HepG2 (cell line): ENCODE data around the gene XXYLT1. TPM values are rescaled to one million over a fixed set of nuclear protein-coding genes. Genes with fewer than 3 reads are reported as not detected.

ENCODE experiments used
- ATAC-seq: fragments of 200-7000 bp; cut with Tn5 transposase; 3 replicates; pipeline ENCODE4 v1.9.1; 2020; ENCODE audit warnings: mild to moderate bottlenecking, moderate library complexity
- BruUV-seq: library from RNA; stranded (reverse); fragments of 400-500 nt; replicated peaks from 2 replicates; lab custom pipeline; 2021; lab: Mats Ljungman, UMichigan
- CTCF ChIA-PET: fragments of 300-600 bp; formaldehyde crosslinking; extraction: SDS; loops from one replicate; lab custom pipeline; 2021; ENCODE audit warnings: low total read pairs, inconsistent platforms, low intra/inter-chr PET ratio; lab: Yijun Ruan, JAX
- POLR2A ChIA-PET: fragments of 350-600 bp; sonication (Branson Sonifier 250); formaldehyde crosslinking; loops from one replicate; lab custom pipeline; 2020; ENCODE audit warnings: antibody characterized with exemption, inconsistent platforms; lab: Yijun Ruan, JAX
- DNase-seq: peaks from one replicate; pipeline ENCODE4 v3.0.0-alpha.2; 2015; ENCODE audit warnings: low spot score
- FAIRE-seq: peaks from 3 replicates; lab custom pipeline; 2011; peaks lifted over from hg19 to GRCh38; lab: Jason Lieb, UNC
- H2AFZ ChIP-seq: one replicate; pipeline ENCODE4 v1.6.1; 2011; ENCODE audit warnings: low read length, inconsistent platforms
- H3K27ac ChIP-seq: fragments of 300-600 bp; 3 replicates; pipeline ENCODE4 v1.8.0; 2011; ENCODE audit warnings: mixed run types, mild to moderate bottlenecking, mixed read lengths, low read length, inconsistent platforms; ENCODE audit not compliant: insufficient read depth; ENCODE audit errors: extremely low read length
- H3K27me3 ChIP-seq, 2 experiments: fragments of 200-600 bp in 1 of 2; 2 replicates in 1 of 2; 3 replicates in 1 of 2; pipeline versions ENCODE4 v1.6.0 to v1.8.0; 2011; ENCODE audit warnings: low read length in 2 of 2, mild to moderate bottlenecking in 2 of 2, moderate library complexity in 2 of 2, inconsistent platforms in 1 of 2; ENCODE audit not compliant: insufficient read depth in 2 of 2, control insufficient read depth in 1 of 2
- H3K36me3 ChIP-seq, 2 experiments: fragments of 200-600 bp in 1 of 2; replicated peaks in 1 of 2; 2 replicates in 1 of 2; 3 replicates in 1 of 2; pipeline versions ENCODE4 v1.5.1 to v1.8.0; 2011; ENCODE audit warnings: low read length in 2 of 2, inconsistent platforms in 1 of 2; ENCODE audit not compliant: insufficient read depth in 2 of 2, control insufficient read depth in 1 of 2
- H3K4me1 ChIP-seq: 2 replicates; pipeline ENCODE4 v1.5.1; 2012; ENCODE audit warnings: low read length, inconsistent platforms; ENCODE audit not compliant: insufficient read depth
- H3K4me2 ChIP-seq: 2 replicates; pipeline ENCODE4 v1.6.0; 2011; ENCODE audit warnings: low read depth, low read length, inconsistent platforms
- H3K4me3 ChIP-seq, 3 experiments: fragments of 200-600 bp in 1 of 3; sonication (generic), shearing (Covaris generic) in 1 of 3; replicated peaks in 1 of 3; 2 replicates each; pipeline ENCODE4 v1.5.1; 2011 to 2016; ENCODE audit warnings: low read length in 3 of 3, inconsistent platforms in 2 of 3, low read depth in 2 of 3, mild to moderate bottlenecking in 2 of 3, control low read depth in 1 of 3, mixed read lengths in 1 of 3; ENCODE audit not compliant: insufficient read depth in 1 of 3
- H3K79me2 ChIP-seq: one replicate; pipeline ENCODE4 v1.6.1; 2011; ENCODE audit warnings: low read length, inconsistent platforms; ENCODE audit not compliant: insufficient read depth
- H3K9ac ChIP-seq: 2 replicates; pipeline ENCODE4 v1.6.0; 2011; ENCODE audit warnings: mild to moderate bottlenecking, low read depth, low read length, inconsistent platforms; ENCODE audit not compliant: insufficient read depth
- H3K9me3 ChIP-seq: 2 replicates; pipeline ENCODE4 v1.5.1; 2012; ENCODE audit warnings: mild to moderate bottlenecking, low read length
- H4K20me1 ChIP-seq: 2 replicates; pipeline ENCODE4 v1.6.0; 2011; ENCODE audit warnings: inconsistent platforms, mild to moderate bottlenecking, low read length, moderate library complexity; ENCODE audit not compliant: insufficient read depth
- CBX1 ChIP-seq: IDR thresholded peaks from one replicate; pipeline ENCODE4 v1.6.1; 2016; ENCODE audit warnings: antibody characterized with exemption, low read depth
- HNF4G ChIP-seq, 2 experiments: sonication (generic) in 1 of 2; formaldehyde crosslinking in 1 of 2; IDR thresholded peaks; 2 replicates each; pipeline versions ENCODE4 v1.4.0 to v1.6.1; 2011 to 2020; ENCODE audit warnings: borderline replicate concordance in 2 of 2, low read depth in 2 of 2, mild to moderate bottlenecking in 2 of 2, low read length in 1 of 2, missing genetic modification reagents in 1 of 2, moderate library complexity in 1 of 2
- KIAA2018 ChIP-seq: sonication (generic); formaldehyde crosslinking; IDR thresholded peaks from 2 replicates; pipeline ENCODE4 v1.5.0; 2020; ENCODE audit warnings: mild to moderate bottlenecking, missing genetic modification reagents, borderline replicate concordance
- KLF9 ChIP-seq: IDR thresholded peaks from 2 replicates; pipeline ENCODE4 v1.6.1; 2016; ENCODE audit warnings: low read depth
- RFX5 ChIP-seq: IDR thresholded peaks from 2 replicates; pipeline ENCODE4 v1.6.1; 2011; ENCODE audit warnings: low read depth, low read length, improper control_type of control experiment
- SAFB2 ChIP-seq: sonication (generic); formaldehyde crosslinking; IDR thresholded peaks from 2 replicates; pipeline ENCODE4 v1.5.1; 2020; ENCODE audit warnings: missing genetic modification reagents, low read depth, mild to moderate bottlenecking, borderline replicate concordance
- ZBTB21 ChIP-seq: sonication (generic); formaldehyde crosslinking; IDR thresholded peaks from 2 replicates; pipeline ENCODE4 v1.4.0; 2020; ENCODE audit warnings: missing genetic modification reagents
- ZBTB7A ChIP-seq: sonication (generic); formaldehyde crosslinking; IDR thresholded peaks from 2 replicates; pipeline ENCODE4 v1.8.0; 2022; ENCODE audit warnings: mild to moderate bottlenecking, missing genetic modification reagents
- ZBTB8A ChIP-seq: sonication (generic); formaldehyde crosslinking; IDR thresholded peaks from 2 replicates; pipeline ENCODE4 v1.4.0; 2020; ENCODE audit warnings: mild to moderate bottlenecking, low read depth, missing genetic modification reagents, borderline replicate concordance
- ZNF232 ChIP-seq: sonication (generic); formaldehyde crosslinking; IDR thresholded peaks from 2 replicates; pipeline ENCODE4 v1.4.0; 2020; ENCODE audit warnings: missing genetic modification reagents, borderline replicate concordance
- ZNF33B ChIP-seq: sonication (generic); formaldehyde crosslinking; IDR thresholded peaks from 2 replicates; pipeline ENCODE4 v1.5.1; 2020; ENCODE audit warnings: mild to moderate bottlenecking, missing genetic modification reagents
- ZNF431 ChIP-seq: sonication (generic); formaldehyde crosslinking; IDR thresholded peaks from 2 replicates; pipeline ENCODE4 v1.9.0; 2022; ENCODE audit warnings: missing genetic modification reagents, low read depth, mild to moderate bottlenecking, borderline replicate concordance
- WGBS: methylation state at CpG from one replicate; pipeline ENCODE4 v1.1.6; 2017; ENCODE audit warnings: low lambda C conversion rate; 5-methylcytosine and 5-hydroxymethylcytosine counted together
- in situ Hi-C: cut with HindIII; loops from 2 replicates; pipeline ENCODE4 v1.10.0; 2017; ENCODE audit warnings: low pct_unique_long_range_greater_than_20kb; ENCODE audit not compliant: extremely low pct_ligation_motif_present
- intact Hi-C: fragments of 100-400 bp; cut with micrococcal nuclease; formaldehyde crosslinking; loops from one replicate; pipeline ENCODE4 v1.10.0; 2022; ENCODE audit not compliant: unreplicated experiment
- polyA plus RNA-seq, 8 experiments: library from polyadenylated mRNA; depleted of rRNA in 3 of 8; stranded (reverse) in 7 of 8; unstranded in 1 of 8; fragments of >200 nt; fragmentation: Illumina TruSeq in 4 of 8; extraction: Trizol in 4 of 8; gene quantifications; 2 replicates each; pipeline versions ENCODE4 v1.2.1 to v1.2.3, GENCODE V29; 2011 to 2016; ENCODE audit warnings: low read depth in 4 of 8, missing spikeins in 1 of 8, mixed read lengths in 1 of 8; ENCODE audit not compliant: insufficient read depth in 1 of 8
- total RNA-seq, 5 experiments: library from RNA; depleted of rRNA; stranded (reverse); fragments of >200 nt; fragmentation: Illumina TruSeq; extraction: Trizol; gene quantifications; 2 replicates each; pipeline ENCODE4 v1.2.3, GENCODE V29; 2016; ENCODE audit warnings: low read depth in 1 of 5
- TF ChIP-seq, protein P1 (sequence below): sonication (generic); formaldehyde crosslinking; IDR thresholded peaks from 2 replicates; pipeline ENCODE4 v1.9.0; 2021; ENCODE audit warnings: missing genetic modification reagents, mild to moderate bottlenecking, borderline replicate concordance
- TF ChIP-seq, protein P2 (sequence below): sonication (generic); formaldehyde crosslinking; IDR thresholded peaks from 2 replicates; pipeline ENCODE4 v1.8.0; 2022; ENCODE audit warnings: mild to moderate bottlenecking, missing genetic modification reagents

XXYLT1 gene
- total and polyA plus RNA-seq, 2 of the 13 experiments (the other 11 are each of a cell fraction or from before 2014, with no cell fraction given): 17.7 to 19.0 TPM

DNA sequence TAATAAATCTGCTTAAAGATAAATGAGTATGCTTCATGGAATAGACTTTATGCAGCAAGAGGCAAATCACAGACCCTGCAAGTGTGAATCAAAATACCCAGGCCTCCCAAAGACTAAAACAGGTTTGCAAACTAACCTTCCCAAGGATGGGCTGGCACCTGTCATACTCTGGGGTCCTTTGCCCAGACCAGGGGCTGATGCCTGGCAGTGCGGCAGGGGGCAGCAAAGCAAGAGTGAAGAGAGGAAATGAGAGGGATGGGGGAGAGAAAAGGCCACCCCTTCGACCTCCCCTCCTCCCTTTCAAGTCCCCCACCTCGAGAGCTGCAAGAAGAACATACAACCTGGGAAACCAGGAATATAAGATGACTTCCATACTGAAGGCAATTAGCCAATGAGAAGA, 31.8 kb downstream of the XXYLT1 start:
- Histone ChIP-seq H3K4me3 (no peak overlapping the region), H3K79me2 (no peaks in the 10 kb centered on the region), H2AFZ (no peak overlapping the region), H3K27ac (no peak overlapping the region), H3K9me3 (peaks cover 11% of the 10 kb centered on the region), H3K4me2 (no peak overlapping the region), H3K4me1 (no peaks in the 10 kb centered on the region; the same call in 1 of the 2 replicates), H4K20me1 (no peaks in the 10 kb centered on the region), H3K36me3 (peaks cover 0 to 9% of the 10 kb centered on the region in 2 experiments; a peak in 3 of 5 replicates), H3K27me3 (no peaks in the 10 kb centered on the region), H3K9ac (no peak overlapping the region)
- CTCF ChIA-PET: no interaction called here
- intact Hi-C loops (no loop called here), in situ Hi-C loops (no loop called here)
- POLR2A ChIA-PET: no interaction called here
- no TSS peak for BruUV-seq
- ATAC-seq (no peak), FAIRE-seq (no peak), DNase-seq (no peak)
- 91% methylated on average over 3 of the region's 3 CpGs for WGBS
- TF ChIP-seq RFX5: no peak
- TF ChIP-seq, protein P1, sequence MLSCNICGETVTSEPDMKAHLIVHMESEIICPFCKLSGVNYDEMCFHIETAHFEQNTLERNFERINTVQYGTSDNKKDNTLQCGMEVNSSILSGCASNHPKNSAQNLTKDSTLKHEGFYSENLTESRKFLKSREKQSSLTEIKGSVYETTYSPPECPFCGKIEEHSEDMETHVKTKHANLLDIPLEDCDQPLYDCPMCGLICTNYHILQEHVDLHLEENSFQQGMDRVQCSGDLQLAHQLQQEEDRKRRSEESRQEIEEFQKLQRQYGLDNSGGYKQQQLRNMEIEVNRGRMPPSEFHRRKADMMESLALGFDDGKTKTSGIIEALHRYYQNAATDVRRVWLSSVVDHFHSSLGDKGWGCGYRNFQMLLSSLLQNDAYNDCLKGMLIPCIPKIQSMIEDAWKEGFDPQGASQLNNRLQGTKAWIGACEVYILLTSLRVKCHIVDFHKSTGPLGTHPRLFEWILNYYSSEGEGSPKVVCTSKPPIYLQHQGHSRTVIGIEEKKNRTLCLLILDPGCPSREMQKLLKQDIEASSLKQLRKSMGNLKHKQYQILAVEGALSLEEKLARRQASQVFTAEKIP: no peak
- no peak for TF ChIP-seq ZBTB7A
- no peak for TF ChIP-seq CBX1
- no peak for TF ChIP-seq KLF9 (CRISPR knock-in tag)
- TF ChIP-seq ZBTB8A (CRISPR knock-in tag): no peak
- no peak for TF ChIP-seq SAFB2 (CRISPR knock-in tag)
- TF ChIP-seq ZBTB21 (CRISPR knock-in tag): no peak
- no peak for TF ChIP-seq KIAA2018 (CRISPR knock-in tag)
- no peak for TF ChIP-seq ZNF431 (CRISPR knock-in tag)
- TF ChIP-seq HNF4G (IDR thresholded peaks at IDR 0.05; ENCODE audit: borderline replicate concordance, low read depth, low read length): no peak
- TF ChIP-seq HNF4G (CRISPR knock-in tag; IDR thresholded peaks at IDR 0.05; ENCODE audit: borderline replicate concordance, low read depth): no peak
- TF ChIP-seq, protein P2, sequence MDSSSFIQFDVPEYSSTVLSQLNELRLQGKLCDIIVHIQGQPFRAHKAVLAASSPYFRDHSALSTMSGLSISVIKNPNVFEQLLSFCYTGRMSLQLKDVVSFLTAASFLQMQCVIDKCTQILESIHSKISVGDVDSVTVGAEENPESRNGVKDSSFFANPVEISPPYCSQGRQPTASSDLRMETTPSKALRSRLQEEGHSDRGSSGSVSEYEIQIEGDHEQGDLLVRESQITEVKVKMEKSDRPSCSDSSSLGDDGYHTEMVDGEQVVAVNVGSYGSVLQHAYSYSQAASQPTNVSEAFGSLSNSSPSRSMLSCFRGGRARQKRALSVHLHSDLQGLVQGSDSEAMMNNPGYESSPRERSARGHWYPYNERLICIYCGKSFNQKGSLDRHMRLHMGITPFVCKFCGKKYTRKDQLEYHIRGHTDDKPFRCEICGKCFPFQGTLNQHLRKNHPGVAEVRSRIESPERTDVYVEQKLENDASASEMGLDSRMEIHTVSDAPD (CRISPR knock-in tag): no peak
- TF ChIP-seq ZNF33B (CRISPR knock-in tag): no peak
- no peak for TF ChIP-seq ZNF232 (CRISPR knock-in tag)
